HG03439 (cell line): ENCODE measurements around the gene CYSRT1.

Experiments used
- ATAC-seq: cut with Tn5 transposase; IDR thresholded peaks from one replicate; pipeline ENCODE4 v1.9.1; 2021; ENCODE audit warnings: mild to moderate bottlenecking, moderate library complexity; ENCODE audit not compliant: unreplicated experiment

The CYSRT1 gene

DNA sequence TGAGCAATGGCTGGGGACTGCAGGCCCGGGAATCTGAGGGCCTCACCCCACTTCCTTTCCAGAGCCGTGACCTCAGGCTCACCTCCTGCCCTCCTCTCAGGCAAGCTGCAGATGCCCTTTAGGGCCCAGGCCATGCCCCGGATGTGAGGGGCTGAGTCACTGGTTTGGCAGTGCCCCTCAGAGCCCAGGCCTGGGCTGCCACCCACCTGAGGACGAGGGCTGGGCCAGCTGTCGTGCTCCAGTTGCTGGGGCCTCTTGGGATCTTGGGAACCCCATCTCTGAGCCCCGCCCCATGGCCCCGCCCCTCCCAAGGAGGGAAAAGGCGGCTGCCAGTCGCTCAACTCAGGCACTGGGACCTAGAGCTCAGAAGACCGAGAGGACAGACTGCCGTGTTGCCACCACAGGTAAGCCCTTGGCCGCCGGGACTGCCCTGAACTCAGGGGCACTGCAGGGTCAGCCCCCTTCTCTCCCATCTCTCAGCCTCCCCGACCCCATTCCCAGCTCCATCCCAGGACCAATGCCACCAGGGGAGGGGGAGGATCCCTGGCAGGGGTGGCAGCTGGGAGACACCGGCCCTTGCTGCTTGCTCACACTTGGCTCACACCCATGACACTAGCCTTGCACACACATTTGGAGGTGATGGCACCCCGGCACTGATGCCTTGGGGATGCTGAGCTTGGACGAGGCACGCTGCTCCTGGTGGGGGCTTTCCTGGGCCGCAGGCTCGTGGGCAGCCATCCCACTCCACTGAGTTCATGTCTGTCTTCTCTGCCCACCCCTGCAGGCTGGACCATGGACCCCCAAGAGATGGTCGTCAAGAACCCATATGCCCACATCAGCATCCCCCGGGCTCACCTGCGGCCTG, at the start of gene CYSRT1:
Gene CYSRT1, plus strand, starts transcription at position 345 of the 865 bp plus-strand sequence. Its CDS starts 448 bp downstream, at position 793.
- no peak for ATAC-seq

- no peak for ATAC-seq
Observed at GRCh38 chr9:137175345-137175961, 49.5 kb upstream of the CYSRT1 start.

GRCh38 chr9:137176302-137177182, 48.4 kb upstream of the CYSRT1 start:
- no peak for ATAC-seq

GRCh38 chr9:137178201-137178938, 46.6 kb upstream of the CYSRT1 start:
- ATAC-seq = no peak

DNA sequence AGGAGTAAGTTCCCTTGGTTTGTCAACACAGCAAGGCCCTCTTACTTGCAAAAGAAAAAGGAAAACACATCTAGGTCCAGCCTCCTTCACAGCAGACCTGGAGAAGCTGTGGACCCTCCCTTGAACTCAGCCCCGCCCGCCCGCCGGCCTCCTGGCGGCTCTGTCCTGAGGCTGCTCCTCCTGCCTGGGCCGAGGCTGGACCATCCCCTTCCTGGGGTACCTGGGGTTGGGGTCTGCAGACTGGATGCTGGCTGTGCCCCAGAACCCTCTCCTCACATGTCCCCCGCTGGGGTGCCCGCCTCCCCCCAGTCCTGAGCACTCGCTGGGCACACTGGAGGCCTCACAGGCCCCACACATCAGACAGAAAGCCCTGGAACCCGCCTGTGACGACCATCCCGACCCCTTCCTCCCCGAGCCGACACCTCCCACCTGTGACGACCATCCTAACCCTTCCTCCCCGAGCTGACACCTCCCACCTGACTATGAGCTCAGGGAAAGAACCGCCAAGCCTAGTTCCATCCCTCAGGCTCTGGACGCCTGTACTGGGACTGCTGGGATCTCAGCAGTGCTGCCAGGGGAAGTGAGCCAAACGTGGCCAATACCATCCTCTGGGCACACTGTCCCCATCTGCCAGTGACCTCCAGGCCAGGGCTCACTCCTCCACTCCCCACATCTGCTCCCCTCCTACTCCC, 45.9 kb upstream of the CYSRT1 start:
- ATAC-seq = no peak

DNA sequence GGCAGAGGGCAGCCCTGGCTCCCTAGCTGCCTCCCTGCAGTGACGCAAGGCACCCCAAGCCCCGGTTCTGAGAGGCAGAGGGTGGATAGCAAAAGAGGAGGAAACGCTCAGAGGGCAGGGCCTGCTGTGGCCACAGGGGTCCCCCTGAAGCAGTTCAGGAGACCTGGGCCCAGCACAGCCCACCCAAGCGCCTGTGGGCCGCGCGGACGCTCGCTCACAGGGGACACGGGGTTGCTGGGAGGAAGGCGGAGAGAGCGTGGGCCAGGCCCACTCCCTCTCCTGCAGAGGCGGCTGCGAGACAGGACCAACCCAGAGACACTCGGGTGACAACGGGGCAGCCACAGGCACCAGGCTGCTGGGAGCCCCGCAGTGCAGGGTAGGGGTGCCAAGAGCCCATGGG, 45.2 kb upstream of the CYSRT1 start:
- no peak for ATAC-seq

DNA sequence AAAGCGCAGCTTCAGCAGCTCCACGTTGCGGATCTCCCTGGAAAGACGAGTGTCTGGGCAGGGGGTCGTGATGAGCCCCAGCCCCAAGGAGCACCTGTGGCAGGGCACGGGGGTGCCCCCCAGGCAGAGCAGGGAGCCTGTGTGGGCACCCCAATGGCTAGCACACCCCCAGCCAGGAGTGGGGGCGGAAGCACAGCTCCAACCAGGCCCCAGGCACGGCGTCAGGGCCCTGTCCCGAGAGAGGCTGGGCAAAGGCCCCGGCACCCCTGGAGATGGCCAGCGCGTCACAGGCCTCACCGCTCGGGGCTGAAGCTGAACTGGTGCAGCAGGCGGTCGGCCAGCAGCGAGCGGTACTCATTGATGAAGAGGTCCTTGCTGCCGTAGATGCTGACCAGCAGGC, 44.5 kb upstream of the CYSRT1 start:
- ATAC-seq = no peak

DNA sequence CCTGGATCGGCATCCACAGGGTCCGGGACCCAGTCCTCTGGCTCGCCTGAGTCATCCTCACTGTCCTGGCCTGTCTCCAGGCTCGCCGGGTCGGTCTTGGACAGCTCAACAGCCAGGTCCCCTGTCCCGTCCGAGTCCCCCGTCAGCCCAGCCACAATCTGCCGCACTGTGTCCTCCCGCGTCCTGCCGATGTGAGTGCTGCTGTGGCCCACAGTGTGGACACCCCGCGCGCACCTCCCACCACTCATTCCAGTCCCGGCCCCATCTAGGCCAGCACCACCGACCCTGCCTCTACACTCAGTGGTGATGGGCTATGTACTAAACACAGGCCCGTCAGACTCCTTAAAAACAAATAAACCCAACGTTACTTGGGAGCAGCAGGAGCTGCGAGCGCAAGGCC, 43.3 kb upstream of the CYSRT1 start:
- ATAC-seq = no peak

DNA sequence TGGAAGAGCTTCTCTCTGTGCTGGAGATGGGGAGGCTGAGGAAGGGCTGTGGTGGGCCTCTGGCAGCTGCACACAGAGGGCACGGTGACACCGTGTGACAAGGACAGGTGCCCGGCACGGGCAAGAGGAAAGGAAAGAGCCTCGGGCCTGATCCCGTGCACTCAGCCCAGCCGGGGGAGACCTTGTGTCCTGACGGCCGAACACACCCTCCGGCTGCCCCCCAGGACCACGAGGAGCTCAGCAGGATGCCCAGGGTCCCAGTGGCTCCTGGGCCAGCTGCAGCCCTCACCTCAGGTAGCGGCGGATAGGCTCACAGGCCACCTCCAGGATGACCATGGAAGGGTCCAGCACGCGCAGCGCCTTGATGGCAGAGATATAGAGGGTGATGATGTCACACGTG, 42.1 kb upstream of the CYSRT1 start:
- ATAC-seq = no peak

- ATAC-seq = no peak
Observed at GRCh38 chr9:137183980-137184595, 40.9 kb upstream of the CYSRT1 start.

DNA sequence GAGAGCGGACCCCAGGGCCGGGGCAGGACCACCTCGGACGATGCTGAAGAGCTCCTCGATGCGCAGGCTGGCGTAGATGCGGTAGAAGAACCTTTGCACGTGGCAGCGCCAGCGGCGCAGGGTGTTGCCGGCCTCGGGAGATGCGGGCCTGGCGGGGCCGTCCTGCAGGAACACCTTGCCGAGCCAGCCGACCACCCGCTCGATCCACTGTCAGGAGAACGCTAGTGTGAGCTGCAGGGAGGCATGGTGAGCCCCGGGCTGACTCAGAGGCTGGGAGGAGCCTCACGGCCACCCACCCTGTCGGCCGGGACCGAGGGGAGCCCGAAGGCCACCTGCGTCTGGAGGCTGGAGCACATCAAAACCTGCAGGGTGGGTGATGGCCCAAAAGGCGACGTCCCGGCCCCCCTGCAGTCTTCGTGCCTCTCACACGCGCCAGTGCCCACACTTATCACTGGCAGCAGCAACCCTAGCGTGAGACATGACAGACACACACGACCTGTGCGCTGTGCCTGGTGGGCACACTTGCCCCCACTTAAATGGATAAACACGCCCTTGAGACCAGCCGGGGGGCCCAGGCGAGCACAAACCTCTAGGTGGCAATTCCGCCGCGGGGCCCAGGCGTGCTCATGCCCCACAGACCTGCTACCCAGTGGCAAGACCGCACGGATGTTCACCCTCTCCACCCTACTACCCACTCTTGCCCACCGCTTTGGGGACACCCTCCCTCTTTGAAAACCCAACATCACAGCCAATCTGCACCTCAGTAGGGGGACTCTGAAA, 39.9 kb upstream of the CYSRT1 start:
- ATAC-seq = no peak

GRCh38 chr9:137185921-137186320, 39.1 kb upstream of the CYSRT1 start:
- no peak for ATAC-seq

GRCh38 chr9:137186385-137186784, 38.6 kb upstream of the CYSRT1 start:
- ATAC-seq = no peak

DNA sequence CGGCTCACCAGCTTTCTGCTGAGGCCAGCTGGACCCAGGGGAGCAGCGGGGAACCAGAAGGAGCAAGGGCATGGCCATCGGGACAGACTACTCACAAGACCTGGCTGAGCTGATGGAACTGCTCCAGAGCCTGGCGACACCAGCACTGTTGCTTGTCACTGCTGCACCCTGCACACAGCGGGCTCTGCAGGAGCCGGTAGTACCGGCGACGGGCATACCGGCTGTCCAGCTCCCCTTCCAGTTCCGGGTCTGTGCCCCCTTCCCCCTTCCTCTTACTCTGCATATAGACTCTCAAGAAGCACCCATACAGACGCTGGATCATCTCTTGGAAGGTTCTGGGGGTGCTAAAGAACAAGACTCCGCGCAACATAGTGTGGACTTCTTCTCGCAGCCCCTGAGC, 37.6 kb upstream of the CYSRT1 start:
- no peak for ATAC-seq

GRCh38 chr9:137188086-137188489, 36.9 kb upstream of the CYSRT1 start:
- no peak for ATAC-seq

- ATAC-seq = peak; percentile 75
Observed at GRCh38 chr9:137188490-137189296, 36.3 kb upstream of the CYSRT1 start, which contains the start of the genes ANAPC2 and SSNA1. TSS of gene ANAPC2 (minus strand) at chr9:137188560. CDS start at chr9:137188532, 28 bp downstream. TSS of gene SSNA1 (plus strand) at chr9:137188676. CDS start at chr9:137188727, 51 bp downstream.

- ATAC-seq = no peak
Observed at GRCh38 chr9:137189297-137190295, 35.4 kb upstream of the CYSRT1 start.
